HK-2 (cell line): ENCODE results near the gene TPI1.
A peak's percentile ranks its signal among the peaks of the same experiment; 100 is the strongest.

Experiments used
- DNase-seq: peaks from one replicate; pipeline ENCODE4 v3.0.0-alpha.2; 2018; ENCODE audit not compliant: unreplicated experiment

Gene TPI1

DNA sequence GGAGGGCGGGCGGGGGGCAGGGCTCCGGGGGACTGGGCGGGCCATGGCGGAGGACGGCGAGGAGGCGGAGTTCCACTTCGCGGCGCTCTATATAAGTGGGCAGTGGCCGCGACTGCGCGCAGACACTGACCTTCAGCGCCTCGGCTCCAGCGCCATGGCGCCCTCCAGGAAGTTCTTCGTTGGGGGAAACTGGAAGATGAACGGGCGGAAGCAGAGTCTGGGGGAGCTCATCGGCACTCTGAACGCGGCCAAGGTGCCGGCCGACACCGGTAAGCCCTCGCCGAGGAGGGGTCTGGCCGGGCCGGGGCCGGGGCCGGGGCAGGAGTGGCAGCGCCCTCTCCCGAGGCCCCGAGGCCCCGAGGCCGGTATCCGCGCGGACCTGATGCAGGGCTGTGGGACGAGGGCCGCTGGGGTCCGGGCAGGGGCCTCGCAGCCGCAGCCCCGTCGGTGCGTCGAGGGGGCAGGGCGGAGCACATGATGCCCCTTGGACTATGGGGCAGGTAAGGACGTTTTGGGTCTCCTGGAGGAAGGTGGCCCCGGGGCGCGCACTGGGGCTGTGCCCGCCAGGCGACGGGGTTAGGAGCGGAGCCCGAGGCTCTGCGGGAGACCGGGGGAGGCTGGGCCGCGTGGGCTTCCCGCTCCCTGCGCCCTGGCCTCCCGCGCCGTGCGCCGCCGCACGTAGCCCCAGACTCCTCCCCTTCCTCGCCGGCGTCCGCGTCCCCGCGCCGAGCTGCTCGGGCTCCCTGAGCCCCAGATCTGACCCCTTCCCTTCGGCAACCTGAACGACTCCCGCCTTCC is at the start of gene TPI1:
Gene TPI1, plus strand, starts transcription at position 119 of the 798 bp plus-strand sequence. Its CDS starts 36 bp downstream, at position 155.
- peak; percentile 91 for DNase-seq

DNA sequence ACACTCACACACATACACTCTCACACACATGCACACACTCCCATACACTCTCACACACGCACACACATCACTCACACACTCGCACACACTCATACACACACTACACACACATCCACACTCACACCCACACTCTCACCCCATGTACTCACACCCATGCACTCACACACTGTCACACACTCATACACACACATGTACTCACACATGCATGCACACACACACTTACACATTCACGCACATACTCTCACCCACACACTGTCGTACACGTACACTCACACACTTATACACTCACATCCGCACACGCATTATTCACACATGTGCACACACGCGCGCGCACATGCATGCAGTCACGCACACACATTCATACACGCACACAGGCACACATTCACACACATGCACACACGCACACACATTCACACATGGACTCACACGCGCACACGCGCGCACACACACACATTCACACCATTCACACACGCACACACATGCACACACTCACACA is 49.6 kb upstream of the TPI1 start:
- DNase-seq: no peak

DNA sequence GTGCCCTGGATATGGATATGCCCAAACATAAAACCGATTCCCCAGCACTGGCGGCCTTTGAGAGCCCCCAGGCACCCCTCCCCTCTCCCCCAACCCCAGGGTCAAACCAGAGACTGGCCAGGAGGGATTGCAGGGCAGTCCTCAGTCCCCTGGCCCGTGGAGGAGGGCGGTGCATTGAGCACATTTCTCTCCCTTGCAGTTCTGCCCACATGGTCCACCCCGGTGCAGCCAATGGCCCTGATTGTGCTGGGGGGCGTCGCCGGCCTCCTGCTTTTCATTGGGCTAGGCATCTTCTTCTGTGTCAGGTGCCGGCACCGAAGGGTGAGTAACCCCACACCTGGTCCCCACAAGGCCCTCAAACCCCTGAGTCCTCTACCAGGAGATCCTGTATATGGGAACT is 49.1 kb upstream of the TPI1 start:
- no peak for DNase-seq

DNA sequence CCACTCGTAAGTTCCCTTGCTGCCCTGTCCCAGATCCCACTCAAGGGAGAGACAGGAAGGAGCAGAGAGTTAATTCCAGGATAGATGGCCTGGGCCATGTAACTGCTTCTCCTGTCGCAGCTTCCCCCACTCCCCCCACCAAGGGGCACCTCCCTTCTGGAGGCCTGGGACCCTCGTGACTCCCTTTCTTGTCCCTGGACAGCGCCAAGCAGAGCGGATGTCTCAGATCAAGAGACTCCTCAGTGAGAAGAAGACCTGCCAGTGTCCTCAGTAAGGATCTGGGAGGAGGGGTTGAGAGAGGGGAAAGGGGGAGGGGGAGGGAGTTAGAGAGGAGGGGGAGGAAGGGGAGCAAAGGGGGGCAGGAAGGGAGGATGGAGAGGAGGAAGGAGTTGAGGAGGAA is 48.7 kb upstream of the TPI1 start:
- DNase-seq: no peak

DNA sequence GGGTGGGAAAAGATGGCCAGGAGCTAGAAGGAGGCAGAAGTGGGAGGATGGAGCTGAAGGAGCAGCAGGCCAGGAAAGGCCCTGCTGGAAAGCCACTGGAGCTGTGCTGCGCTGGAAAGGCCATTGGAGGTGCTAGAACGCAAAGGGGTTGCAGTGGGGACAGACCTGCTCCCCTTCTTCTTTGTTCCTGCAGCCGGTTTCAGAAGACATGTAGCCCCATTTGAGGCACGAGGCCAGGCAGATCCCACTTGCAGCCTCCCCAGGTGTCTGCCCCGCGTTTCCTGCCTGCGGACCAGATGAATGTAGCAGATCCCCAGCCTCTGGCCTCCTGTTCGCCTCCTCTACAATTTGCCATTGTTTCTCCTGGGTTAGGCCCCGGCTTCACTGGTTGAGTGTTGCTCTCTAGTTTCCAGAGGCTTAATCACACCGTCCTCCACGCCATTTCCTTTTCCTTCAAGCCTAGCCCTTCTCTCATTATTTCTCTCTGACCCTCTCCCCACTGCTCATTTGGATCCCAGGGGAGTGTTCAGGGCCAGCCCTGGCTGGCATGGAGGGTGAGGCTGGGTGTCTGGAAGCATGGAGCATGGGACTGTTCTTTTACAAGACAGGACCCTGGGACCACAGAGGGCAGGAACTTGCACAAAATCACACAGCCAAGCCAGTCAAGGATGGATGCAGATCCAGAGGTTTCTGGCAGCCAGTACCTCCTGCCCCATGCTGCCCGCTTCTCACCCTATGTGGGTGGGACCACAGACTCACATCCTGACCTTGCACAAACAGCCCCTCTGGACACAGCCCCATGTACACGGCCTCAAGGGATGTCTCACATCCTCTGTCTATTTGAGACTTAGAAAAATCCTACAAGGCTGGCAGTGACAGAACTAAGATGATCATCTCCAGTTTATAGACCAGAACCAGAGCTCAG is 48.0 kb upstream of the TPI1 start:
- no peak for DNase-seq

DNA sequence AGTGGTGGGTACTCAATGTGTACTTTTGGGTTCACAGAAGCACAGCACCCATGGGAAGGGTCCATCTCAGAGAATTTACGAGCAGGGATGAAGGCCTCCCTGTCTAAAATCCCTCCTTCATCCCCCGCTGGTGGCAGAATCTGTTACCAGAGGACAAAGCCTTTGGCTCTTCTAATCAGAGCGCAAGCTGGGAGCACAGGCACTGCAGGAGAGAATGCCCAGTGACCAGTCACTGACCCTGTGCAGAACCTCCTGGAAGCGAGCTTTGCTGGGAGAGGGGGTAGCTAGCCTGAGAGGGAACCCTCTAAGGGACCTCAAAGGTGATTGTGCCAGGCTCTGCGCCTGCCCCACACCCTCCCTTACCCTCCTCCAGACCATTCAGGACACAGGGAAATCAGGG is 47.2 kb upstream of the TPI1 start:
- DNase-seq: no peak

DNA sequence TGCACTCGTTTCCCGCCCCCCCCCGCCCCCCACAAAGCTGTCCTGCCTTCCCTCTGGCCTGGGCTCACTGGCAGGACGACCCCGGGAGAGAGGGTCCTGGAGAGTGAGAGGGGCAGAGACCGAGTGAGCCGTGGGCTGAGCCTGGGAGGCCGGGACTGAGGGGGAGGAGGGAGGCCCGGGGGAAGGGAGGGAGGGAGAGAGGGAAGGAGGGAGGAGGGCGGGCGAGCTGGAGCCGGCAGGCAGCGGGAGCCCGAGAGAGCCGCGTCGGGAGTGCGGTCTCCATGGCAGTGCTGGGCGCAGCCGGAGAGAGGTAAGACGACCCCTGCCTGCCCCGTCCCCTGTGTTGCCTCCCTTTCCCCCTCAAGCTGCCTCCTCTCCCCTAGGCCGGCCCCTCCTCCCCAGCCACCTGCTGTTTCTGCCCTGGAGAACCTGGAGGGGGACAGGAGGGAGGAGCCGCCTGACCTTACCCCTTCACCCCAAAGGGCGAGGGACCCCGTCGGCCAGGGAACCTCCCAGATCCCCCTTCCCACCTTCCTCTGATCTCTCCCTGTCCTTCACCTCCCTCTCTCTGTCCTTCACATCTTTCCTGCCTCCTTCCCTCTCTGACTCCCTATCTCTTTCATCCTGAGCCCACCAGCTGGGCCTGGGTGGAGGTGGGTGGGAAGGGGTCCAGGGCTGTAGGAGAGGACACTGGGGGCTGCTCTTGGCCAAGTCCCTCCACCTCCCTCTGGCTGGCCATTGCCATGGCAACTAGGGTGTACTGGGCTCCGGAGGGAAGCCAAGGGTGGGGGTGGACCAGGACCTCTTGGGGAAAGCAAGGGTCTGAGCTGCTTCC is 45.5 kb upstream of the TPI1 start, which contains the start of gene GPR162:
Gene GPR162, plus strand, starts transcription at position 231 of the 835 bp plus-strand sequence. CDS start 2,078 bp downstream, outside the sequence.
- DNase-seq: peak; percentile 63

DNA sequence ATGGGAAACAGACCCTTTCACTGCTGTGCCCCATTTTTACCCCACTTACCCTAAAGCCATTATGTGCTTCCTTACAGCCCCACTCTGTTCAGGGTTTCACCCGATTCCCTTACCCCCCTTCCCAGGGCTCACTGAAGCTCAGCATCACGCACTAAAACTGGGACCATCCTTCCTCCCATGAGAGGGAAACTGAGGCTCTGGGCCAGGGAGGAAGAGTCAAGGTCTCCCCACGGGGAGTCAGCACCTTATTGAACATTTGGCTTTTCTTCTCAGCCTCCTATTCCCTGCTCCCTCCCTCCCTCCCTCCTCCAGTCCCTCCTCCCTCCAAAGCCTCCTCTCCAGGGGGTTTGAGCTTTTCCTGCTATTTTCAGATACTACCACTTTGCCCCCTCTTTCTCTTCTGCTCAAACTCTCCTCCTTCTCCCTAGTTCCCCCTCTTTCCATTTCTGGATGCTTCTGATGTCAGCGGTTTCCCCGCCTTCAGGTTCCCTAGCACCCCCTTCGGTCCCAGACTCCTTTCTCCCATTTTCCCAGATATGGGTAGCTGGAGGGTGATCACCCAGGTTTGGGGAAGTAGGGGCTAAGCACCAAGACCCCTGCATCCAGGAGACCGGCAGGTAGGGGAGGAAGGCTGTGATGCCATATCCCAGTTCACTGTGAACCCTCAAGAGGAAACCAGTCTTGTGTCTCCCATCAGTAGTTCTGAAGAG is 44.8 kb upstream of the TPI1 start:
- DNase-seq: no peak

DNA sequence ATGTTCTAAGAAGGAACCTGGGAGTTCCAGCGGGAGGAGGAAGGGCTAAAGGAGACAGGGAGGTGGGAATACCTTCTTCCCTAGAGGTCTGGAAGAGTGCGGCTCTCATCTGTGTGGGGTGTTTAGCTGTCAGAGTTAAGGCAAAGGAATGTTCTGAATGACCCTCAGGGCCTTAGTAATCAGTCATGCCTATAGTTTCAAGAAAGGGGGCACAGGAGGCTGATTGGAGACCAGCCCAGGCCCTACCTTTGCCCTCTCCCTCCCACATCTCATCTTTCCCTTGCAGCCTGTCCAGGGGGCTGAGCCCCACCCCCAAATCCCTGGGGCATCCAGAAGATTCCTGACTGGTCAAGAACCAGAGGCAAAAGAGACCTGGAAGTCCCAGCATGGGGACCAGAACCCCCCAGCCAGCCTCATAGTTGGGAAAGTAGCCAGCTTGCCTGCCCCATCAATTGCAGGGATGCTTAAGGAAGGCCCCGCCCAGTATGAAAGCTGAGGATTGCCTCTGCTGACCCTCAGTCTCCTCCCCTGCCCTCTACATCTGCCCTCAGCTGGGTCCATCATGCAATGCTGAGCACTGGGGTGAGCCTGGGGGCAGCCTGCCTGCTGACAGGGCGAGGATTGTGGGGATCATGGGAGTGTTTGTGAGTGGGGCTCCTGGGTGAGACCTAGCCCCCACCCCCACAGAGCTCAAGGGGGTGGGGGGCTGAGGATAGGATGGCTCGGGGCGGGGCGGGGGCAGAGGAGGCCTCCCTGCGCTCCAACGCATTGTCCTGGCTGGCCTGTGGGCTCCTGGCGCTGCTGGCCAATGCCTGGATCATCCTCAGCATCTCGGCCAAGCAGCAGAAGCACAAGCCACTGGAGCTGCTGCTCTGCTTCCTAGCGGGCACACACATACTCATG is 43.9 kb upstream of the TPI1 start:
- DNase-seq: no peak

DNA sequence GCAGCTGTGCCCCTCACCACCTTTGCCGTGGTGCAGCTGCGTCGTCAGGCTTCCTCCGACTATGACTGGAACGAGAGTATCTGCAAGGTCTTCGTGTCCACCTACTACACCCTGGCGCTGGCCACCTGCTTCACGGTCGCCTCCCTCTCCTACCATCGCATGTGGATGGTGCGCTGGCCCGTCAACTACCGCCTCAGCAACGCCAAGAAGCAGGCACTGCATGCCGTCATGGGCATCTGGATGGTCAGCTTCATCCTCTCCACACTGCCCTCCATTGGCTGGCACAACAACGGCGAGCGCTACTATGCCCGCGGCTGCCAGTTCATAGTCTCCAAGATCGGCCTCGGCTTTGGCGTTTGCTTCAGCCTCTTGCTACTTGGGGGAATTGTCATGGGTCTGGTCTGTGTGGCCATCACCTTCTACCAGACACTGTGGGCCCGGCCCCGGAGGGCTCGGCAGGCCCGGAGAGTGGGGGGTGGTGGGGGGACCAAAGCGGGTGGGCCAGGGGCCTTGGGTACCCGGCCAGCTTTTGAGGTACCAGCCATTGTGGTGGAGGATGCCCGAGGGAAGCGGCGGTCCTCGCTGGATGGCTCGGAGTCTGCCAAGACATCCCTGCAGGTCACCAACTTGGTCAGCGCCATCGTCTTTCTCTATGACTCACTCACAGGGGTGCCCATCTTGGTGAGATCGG is 43.1 kb upstream of the TPI1 start:
- DNase-seq: no peak

DNA sequence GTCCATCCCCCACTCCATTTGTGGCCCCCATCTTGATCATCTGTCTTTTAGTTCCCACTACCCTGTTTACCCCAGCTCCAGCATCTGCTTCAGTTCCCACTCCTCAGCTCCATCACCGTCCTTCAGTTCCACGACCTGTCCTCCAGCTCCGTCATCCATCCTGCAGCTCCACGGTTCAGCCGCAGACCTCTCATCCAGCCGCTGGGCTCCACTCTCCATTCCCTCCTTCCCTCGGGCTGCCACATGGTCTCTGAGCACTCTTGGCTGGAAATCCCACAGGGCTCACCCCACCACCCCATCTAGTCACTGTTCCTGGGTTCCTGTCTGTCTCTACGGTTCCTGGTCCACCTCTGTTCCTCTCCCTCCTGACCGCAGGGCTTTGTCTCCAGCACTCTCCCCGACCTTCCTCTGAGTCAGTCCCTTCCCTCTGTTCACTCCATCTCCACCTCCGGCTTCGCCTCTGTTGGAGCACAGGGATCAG is 42.4 kb upstream of the TPI1 start:
- no peak for DNase-seq

DNA sequence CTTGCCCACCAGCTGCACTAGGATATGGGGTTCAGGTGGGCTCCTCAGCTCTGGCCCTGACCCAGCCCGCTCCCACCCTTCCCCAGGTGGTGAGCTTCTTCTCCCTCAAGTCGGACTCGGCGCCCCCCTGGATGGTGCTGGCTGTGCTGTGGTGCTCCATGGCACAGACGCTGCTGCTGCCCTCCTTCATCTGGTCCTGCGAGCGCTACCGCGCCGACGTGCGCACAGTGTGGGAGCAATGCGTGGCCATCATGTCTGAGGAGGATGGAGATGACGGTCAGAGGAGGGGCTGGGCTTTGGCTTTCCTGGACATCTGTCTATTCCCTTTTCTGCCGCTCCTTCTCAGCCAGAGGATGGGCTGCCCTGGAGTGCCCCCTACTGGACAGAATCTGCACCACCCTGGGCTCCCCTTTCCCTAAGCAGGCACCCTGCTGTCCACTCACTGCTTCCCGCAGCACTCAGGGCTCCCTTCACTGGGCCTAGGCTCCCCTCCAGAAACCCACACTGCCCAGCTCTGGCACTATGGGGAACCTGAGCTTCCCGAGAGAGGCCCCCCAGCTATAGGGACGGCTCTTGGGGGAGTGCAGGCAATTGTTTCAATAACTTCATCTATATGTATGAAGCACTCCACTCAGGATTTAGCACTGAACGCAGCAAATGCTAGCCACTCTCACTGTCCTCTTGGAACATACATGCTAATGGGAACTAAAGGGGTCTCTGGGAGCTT is 41.8 kb upstream of the TPI1 start:
- DNase-seq: peak; percentile 86

DNA sequence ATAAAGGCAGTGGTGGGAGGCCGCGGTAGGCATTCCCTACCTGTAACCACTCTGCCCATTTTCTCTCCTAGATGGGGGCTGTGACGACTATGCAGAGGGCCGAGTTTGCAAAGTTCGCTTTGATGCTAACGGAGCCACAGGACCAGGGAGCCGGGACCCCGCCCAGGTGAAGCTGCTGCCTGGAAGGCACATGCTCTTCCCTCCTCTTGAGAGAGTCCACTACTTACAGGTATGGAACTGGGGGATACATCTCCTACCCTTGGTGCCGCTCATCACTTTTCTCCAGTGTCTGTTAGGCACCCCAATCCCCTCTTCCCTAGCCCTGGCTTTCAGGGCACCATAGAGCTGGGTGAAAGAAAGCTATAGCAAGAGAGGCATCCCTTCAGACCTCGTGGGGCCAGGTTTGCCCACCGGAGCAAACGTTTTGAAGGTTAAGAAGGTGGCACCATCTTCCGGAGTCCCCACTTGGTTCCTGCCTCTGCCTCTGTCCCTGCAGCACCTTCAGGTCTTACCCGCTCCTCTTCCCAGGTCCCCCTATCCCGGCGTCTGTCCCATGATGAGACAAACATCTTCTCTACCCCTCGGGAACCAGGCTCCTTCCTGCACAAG is 41.1 kb upstream of the TPI1 start:
- DNase-seq: no peak

DNA sequence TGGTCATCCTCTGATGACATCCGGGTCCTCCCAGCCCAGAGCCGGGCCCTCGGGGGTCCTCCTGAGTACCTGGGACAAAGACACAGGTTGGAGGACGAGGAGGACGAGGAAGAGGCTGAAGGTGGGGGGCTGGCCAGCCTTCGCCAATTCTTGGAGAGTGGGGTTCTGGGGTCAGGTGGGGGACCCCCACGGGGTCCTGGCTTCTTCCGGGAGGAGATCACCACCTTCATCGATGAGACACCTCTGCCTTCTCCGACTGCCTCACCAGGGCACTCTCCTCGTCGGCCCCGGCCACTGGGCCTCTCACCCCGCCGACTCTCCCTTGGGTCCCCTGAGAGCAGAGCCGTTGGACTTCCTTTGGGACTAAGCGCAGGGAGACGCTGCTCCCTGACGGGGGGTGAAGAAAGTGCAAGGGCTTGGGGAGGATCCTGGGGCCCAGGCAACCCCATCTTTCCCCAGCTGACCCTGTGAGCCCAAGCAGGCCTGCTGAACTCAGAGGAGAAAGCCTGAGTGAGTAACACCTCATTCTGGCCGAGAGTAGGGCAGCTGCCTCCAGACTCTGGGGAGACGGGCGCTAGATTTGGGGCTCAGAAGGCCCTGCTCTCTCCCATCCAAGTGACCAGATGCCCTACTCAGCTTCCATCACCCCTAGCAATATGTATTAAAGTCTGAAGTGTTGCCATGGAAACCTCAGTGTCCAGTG is 40.4 kb upstream of the TPI1 start:
- no peak for DNase-seq

DNA sequence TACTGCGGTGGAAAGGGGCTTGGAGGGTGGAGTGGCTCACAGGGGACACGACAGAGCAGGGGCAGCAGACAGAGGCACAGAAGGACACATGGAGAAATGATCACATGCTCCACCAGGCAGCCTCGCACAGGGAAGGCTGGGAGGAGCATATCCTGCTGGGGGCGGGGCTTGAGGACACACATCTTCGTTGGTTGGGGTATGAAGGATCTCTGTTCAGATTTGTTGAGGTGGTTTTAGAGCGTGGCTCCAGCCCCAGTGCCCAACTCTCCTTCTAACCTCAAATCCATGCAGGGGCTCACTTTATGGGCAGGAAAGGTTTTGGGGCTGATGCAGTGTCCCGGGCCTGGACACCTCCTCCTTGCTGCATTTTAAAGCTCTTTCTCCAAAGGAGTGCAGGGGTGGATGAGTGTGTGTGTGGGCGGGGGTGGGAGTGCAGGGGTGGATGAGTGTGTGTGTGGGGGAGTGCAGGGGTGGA is 39.9 kb upstream of the TPI1 start:
- peak; percentile 77 for DNase-seq

DNA sequence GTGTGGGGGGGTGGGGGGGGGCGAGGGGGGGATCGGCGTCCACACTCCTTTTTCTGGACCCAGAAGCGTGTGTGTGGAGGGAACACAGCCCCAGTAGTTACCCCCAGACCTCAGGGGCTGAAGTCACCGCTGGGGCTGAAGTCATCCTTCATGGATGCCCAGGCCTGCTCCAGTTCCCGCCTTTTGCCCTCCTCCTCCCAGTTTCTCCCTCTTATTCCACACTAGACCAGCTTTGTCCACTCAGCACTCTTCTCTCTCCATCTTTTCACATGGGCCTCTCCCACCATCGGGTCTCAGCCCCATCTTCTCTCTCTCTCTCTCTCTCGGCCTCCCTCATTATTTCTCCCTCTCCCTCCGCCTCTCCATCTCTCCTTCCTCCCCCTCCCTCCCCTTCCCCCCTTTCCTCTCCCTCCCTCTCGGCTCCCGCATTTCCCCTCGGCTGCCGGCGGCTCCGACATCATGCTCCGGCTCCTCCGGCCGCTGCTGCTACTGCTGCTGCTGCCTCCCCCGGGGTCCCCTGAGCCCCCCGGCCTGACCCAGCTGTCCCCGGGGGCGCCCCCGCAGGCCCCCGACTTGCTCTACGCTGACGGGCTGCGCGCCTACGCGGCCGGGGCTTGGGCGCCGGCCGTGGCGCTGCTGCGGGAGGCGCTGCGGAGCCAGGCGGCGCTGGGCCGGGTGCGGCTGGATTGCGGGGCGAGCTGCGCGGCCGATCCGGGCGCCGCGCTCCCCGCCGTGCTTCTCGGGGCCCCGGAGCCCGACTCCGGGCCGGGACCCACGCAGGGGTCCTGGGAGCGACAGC is 39.1 kb upstream of the TPI1 start, which contains the start of gene P3H3:
Gene P3H3, plus strand, starts transcription at position 426 of the 799 bp plus-strand sequence. Its CDS starts 34 bp downstream, at position 460.
- peak; percentile 53 for DNase-seq
